ENCODE measurements around the gene EIF5. TPM values are rescaled to one million over a fixed set of nuclear protein-coding genes. Genes with fewer than 3 reads are reported as not detected.

EIF5 gene
- polyA plus RNA-seq, 1 donor (not counting 4 experiments of a cell fraction or from before 2014, with no cell fraction given) = 221 TPM

- no peak overlapping the region for H3K4me3 ChIP-seq (ENCODE audit: control insufficient read depth in 2 of 3, extremely low read depth in 1 of 3, insufficient read depth in 2 of 3, low read depth in 1 of 3, low read length in 3 of 3)
- H3K9me1 ChIP-seq (ENCODE audit: control insufficient read depth, extremely low read depth, insufficient read depth, low read length) = no peaks in the 10 kb centered on the region
- no peak for FAIRE-seq
- H3K9ac ChIP-seq (ENCODE audit: control insufficient read depth, extremely low read depth, insufficient read depth, low read length) = no peak overlapping the region
- peaks cover 7% of the 10 kb centered on the region for H3K4me1 ChIP-seq (ENCODE audit: control insufficient read depth, extremely low read depth, insufficient read depth, low read length)
- no peaks in the 10 kb centered on the region for H3K36me3 ChIP-seq (ENCODE audit: control insufficient read depth in 2 of 2, extremely low read depth in 1 of 2, insufficient read depth in 2 of 2, low read length in 2 of 2)
- no peaks in the 10 kb centered on the region for H4K20me1 ChIP-seq (ENCODE audit: control insufficient read depth, extremely low read depth, insufficient read depth, low read length)
- no peak overlapping the region for H3K4me2 ChIP-seq (ENCODE audit: control insufficient read depth, extremely low read depth, insufficient read depth, low read depth, low read length)
- H3K27ac ChIP-seq (ENCODE audit: control insufficient read depth, insufficient read depth, low read length) = no peak overlapping the region
- H2AFZ ChIP-seq (ENCODE audit: control insufficient read depth, low read length) = no peak overlapping the region
- no peak for DNase-seq (ENCODE audit: low read depth, low spot score)
- H3K9me3 ChIP-seq (ENCODE audit: control insufficient read depth, low read depth, low read length) = no peaks in the 10 kb centered on the region
- TF ChIP-seq, protein P1, sequence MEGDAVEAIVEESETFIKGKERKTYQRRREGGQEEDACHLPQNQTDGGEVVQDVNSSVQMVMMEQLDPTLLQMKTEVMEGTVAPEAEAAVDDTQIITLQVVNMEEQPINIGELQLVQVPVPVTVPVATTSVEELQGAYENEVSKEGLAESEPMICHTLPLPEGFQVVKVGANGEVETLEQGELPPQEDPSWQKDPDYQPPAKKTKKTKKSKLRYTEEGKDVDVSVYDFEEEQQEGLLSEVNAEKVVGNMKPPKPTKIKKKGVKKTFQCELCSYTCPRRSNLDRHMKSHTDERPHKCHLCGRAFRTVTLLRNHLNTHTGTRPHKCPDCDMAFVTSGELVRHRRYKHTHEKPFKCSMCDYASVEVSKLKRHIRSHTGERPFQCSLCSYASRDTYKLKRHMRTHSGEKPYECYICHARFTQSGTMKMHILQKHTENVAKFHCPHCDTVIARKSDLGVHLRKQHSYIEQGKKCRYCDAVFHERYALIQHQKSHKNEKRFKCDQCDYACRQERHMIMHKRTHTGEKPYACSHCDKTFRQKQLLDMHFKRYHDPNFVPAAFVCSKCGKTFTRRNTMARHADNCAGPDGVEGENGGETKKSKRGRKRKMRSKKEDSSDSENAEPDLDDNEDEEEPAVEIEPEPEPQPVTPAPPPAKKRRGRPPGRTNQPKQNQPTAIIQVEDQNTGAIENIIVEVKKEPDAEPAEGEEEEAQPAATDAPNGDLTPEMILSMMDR (optimal IDR thresholded peaks at IDR 0.05 in 1 of 3, IDR thresholded peaks at IDR 0.05 in 1 of 3, conservative IDR thresholded peaks at IDR 0.05 in 1 of 3; ENCODE audit: extremely low read depth in 1 of 3, insufficient read depth in 2 of 3, low read length in 3 of 3) = no peak
- TF ChIP-seq EZH2 (IDR thresholded peaks at IDR 0.05; ENCODE audit: low read length) = no peak
- dilution Hi-C loops (cut with MboI; ENCODE audit: extremely low pct_ligation_motif_present, low sequenced_read_pairs) = no loop called here
- peaks cover 3% of the 10 kb centered on the region for H3K27me3 ChIP-seq (ENCODE audit: control insufficient read depth, extremely low read depth, insufficient read depth, low read length)
- H3K79me2 ChIP-seq (ENCODE audit: control insufficient read depth, insufficient read depth, low read length) = no peaks in the 10 kb centered on the region
Observed at GRCh38 chr14:103296987-103297386, 37.0 kb upstream of the EIF5 start.

DNA sequence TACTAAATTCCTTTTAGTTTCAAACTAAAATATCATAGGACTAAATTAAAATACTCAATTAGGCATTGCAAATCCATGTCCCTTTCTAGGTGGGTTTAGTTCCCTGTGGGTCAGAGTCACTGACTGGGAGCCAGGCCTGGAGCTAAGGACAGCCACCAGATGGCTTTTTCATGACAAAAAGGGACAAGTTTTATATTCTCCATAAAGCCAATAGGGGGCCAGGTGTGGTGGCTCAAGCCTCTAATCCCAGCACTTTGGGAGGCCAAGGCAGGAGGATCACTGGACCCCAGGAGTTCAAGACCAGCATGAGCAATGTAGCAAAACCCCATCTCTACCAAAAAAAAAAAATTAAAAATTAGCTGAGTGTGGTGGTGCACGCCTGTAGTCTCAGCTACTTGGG, 35.4 kb upstream of the EIF5 start:
- Histone ChIP-seq H3K9me1 (ENCODE audit: control insufficient read depth, extremely low read depth, insufficient read depth, low read length) (no peaks in the 10 kb centered on the region), H2AFZ (ENCODE audit: control insufficient read depth, low read length) (no peak overlapping the region), H3K4me2 (ENCODE audit: control insufficient read depth, extremely low read depth, insufficient read depth, low read depth, low read length) (no peak overlapping the region), H4K20me1 (ENCODE audit: control insufficient read depth, extremely low read depth, insufficient read depth, low read length) (no peaks in the 10 kb centered on the region), H3K9me3 (ENCODE audit: control insufficient read depth, low read depth, low read length) (no peaks in the 10 kb centered on the region), H3K4me1 (ENCODE audit: control insufficient read depth, extremely low read depth, insufficient read depth, low read length) (peaks cover 9% of the 10 kb centered on the region), H3K27ac (ENCODE audit: control insufficient read depth, insufficient read depth, low read length) (no peak overlapping the region), H3K4me3 (ENCODE audit: control insufficient read depth in 2 of 3, extremely low read depth in 1 of 3, insufficient read depth in 2 of 3, low read depth in 1 of 3, low read length in 3 of 3) (no peak overlapping the region), H3K9ac (ENCODE audit: control insufficient read depth, extremely low read depth, insufficient read depth, low read length) (no peak overlapping the region), H3K36me3 (ENCODE audit: control insufficient read depth in 2 of 2, extremely low read depth in 1 of 2, insufficient read depth in 2 of 2, low read length in 2 of 2) (no peaks in the 10 kb centered on the region), H3K27me3 (ENCODE audit: control insufficient read depth, extremely low read depth, insufficient read depth, low read length) (peaks cover under 1% of the 10 kb centered on the region), H3K79me2 (ENCODE audit: control insufficient read depth, insufficient read depth, low read length) (no peaks in the 10 kb centered on the region)
- no peak for FAIRE-seq
- TF ChIP-seq EZH2 (IDR thresholded peaks at IDR 0.05; ENCODE audit: low read length) = no peak
- TF ChIP-seq, protein P1 (optimal IDR thresholded peaks at IDR 0.05 in 1 of 3, IDR thresholded peaks at IDR 0.05 in 1 of 3, conservative IDR thresholded peaks at IDR 0.05 in 1 of 3; ENCODE audit: extremely low read depth in 1 of 3, insufficient read depth in 2 of 3, low read length in 3 of 3) = no peak
- dilution Hi-C loops (cut with MboI; ENCODE audit: extremely low pct_ligation_motif_present, low sequenced_read_pairs) = no loop called here
- no peak for DNase-seq (ENCODE audit: low read depth, low spot score)

All from keratinocyte (primary cell).